ENCODE results near the gene MKS1.

MKS1 gene

DNA sequence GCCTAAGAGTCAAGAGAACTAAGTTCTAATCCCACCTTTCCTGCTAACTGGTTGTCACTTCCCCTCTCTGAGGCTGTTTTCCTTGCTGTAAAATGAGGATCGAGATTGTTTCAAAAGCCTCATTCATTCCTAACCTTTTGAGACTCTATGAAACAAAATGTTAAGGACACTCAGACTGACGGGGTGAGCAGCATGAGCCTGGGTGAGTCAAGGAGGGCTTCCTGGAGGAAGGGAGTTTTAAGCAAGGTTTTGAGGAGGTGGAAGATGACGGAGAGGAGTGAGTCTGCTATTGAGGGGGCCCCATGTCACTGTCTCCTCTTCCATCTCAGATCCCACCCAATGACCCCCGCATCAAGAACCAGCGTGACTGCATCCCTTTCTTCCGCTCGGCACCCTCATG lies 22.4 kb downstream of the MKS1 start:
- DNase-seq = no peak

DNA sequence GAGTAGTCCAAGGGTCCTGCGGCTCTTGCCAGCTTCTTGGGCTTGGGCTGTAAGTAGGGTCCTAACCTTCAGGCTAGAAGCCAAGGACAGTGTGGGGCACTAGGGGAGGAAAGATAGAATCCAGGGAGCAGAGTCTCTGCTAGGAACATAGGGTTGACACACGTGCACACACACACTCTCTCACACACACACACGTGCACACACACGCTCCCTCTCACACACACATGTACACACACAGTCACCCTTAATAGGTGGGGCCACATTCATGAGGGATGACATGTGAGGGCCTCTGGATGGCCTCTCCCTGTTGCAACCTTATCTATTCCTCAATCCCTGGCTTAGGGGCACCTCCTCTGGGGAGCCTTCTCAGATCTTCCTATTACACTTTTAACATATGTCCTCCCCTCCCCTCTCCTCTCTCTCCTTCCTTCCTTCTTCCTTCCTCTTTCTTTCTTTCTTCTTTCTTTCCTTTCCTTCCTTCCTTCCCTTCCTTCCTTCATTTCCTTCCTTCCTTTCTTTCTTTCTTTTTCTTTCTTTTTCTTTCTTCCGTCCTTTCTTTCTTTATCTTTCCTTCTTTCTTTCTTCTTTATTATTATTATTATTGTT lies 23.4 kb downstream of the MKS1 start:
- DNase-seq = no peak

GRCh38 chr17:58193641-58194255 lies 25.3 kb downstream of the MKS1 start:
- DNase-seq = no peak

DNA sequence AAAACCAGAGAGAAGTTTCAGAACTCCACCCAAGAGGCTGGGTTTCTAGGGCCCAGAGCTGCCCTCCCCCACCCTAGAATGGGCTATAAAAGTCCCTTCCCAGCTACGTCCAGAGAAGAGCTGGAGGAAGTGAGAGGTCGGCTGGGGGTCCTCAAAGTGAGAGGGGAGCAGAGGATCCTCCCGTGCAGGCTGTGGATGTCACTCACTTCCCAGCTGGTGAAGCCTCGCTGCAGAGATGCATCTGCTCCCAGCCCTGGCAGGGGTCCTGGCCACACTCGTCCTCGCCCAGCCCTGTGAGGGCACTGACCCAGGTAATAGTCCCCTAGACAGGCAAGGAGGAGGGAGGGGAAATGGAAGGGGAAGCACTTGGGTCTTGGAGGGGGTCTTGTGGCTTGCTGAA lies 26.4 kb downstream of the MKS1 start, which contains the start of gene EPX:
TSS of gene EPX (plus strand) at position 115 of the 400 bp plus-strand sequence. CDS start at position 236, 121 bp downstream.
- no peak for DNase-seq

- DNase-seq = peak; percentile 35
Measured at GRCh38 chr17:58191241-58191896, 27.7 kb downstream of the MKS1 start.

DNA sequence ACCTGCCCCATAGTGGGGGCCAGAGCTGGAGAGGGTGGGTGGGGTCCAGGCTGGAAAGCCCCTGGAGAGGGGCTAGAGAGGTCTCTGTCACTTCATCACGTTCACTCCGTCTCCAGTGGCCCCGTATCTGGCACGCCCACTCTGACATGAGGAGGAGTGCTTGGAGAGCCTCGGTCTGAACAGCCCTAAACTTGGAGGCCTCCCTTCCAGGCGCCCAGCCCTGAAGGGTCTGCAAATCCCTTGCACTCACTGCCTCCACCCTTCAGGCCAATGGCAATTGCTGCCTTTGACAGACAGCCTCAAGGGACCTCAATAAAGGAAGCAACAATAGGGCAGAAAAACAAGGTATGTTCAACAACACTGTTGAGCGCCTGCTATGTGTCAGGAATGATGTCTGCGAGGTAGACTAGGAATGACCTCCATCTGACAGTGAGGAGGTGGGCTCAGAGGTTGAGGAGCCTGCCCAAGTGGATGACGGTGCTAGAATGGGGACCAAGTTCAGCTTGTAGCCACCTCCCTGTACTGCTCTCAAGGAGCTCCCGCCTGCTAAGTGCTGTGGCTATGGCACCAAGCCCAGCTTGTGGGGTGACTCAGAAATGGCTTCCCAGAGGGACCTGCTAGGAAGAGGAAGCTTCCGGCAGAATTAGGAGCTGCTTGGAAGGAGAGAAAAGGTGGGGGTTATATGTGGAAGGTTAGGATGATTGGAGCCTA lies 29.5 kb downstream of the MKS1 start:
- no peak for DNase-seq

GRCh38 chr17:58187675-58188074 lies 31.4 kb downstream of the MKS1 start:
- DNase-seq = no peak

GRCh38 chr17:58187063-58187462 lies 32.0 kb downstream of the MKS1 start:
- no peak for DNase-seq

DNA sequence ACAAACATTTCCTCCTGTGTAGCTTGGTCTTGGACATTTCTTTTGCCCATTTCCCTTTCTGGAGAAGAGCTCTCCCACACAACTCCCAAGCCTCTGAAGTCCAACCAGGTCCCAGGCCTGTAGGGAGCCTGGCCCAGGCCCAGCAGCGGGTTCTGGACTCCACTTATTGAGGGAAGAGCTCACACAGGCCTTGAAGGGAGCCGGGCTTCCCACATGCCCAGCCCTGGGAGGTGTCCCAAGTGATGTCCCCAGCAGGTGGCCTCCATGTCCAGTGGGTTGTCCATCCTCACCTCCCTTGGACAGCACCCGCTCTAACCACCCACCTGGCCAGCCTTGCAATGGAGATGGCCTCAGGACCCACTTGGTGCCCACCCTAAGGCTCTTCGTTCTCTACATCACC lies 32.5 kb downstream of the MKS1 start:
- no peak for DNase-seq

DNA sequence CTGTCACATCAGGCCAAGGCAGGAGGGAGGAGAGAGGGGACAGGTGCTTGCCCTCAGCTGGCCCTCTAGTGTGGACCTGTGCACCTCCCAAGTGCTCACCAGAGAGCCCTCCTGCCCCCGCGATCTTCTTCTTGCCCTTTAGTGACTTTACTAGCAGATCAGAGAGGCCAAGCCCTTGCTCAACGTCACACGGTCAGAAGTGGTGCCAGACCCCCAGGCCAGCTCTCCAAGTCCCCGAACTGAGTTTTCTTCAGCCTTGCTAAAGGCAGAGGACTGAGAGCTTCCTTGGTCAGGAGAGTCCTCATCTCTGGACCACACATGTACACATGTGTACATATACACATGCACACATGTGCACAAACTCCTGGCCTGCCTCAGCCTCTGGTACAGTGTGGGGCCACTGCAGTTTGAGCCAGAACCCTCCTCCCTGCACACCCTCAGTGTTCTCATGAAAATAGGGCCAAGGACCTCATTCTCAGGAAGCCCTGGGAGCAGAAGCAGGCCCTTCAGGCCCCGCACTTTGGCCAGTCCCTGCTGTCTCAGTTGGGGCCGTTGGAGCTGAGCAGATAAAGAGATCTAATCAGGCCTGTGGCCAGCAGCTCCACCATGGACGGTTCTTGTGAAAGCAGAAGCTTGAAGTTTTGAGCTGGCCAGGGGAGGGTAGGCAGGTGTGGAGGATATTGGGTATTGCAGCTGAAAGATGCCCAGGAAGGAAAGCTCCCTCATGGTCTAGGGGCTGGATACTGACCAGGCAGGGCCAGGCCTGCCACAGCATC lies 33.9 kb downstream of the MKS1 start:
- no peak for DNase-seq

DNA sequence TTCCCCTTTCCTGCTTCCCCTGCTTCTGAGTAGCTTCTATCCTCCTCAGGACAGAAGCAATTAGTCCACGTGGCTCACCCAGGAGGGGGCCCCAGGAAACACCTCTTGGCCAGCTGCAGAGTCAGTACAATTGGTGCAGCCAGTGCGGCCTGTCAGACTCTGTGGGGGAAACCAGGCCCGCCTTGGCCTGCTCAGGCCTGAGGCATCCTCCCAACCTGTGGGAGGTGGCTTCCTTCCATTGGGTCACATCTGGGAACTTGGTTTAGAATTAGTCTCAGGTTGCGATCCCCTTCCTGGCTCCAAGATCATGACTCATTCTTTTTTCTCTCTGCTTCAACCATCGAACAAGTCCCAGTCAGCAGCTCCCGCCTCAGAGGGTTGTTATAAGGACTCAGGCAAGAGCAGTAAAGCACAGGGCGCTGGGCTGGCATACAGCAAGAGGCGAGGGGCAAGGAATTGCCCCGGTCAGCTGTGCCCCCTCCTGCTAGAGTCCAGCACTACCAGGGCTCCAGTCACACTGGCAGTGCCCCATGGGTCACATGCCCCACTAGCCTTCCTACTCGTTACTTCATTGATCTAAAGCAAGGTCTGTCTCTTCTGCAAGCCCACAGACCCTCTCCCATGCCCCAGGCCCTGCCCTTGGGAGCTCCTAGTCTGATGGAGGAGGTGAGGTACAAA lies 34.6 kb downstream of the MKS1 start:
- no peak for DNase-seq

GRCh38 chr17:58183514-58183913 lies 35.5 kb downstream of the MKS1 start:
- no peak for DNase-seq

DNA sequence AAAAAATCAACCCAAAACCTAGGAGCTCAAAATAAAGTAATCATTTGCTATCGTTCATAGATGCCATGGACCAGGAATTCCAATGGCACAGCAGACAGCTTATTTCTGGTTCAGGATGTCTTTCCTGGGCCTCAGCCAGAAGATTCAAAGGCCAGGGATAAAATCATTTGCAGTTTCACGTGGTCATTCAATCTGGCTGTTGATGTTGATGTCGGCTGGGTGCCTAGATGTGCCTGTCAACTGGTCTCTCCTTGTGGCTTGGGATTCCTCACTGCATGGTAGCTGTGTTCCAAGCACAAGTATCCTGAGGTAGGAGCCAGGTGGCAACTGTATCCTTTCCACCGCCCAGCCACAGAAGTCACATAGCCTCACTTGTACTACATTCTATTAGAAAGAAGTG lies 37.3 kb downstream of the MKS1 start:
- DNase-seq = no peak

GRCh38 chr17:58176200-58176599 lies 42.9 kb downstream of the MKS1 start:
- DNase-seq = no peak

DNA sequence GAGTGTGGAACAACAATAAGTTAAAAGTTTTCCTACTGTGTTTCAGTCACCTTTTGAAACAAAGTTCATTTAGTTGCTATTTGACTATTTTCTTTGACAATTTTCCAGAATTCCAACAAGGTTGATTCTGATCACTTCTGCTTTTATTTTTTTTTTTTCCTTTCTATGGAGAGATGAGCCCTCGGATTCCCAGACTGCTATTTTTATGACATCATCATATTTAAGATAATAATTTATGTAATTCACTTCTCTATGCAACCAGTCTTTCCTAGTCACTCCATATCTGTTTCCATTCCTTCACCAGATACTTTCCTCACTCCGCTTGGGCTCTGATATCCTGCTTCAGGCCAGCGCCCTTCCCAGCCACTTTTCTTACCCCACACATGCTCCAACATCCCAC lies 44.2 kb downstream of the MKS1 start:
- DNase-seq = no peak

DNA sequence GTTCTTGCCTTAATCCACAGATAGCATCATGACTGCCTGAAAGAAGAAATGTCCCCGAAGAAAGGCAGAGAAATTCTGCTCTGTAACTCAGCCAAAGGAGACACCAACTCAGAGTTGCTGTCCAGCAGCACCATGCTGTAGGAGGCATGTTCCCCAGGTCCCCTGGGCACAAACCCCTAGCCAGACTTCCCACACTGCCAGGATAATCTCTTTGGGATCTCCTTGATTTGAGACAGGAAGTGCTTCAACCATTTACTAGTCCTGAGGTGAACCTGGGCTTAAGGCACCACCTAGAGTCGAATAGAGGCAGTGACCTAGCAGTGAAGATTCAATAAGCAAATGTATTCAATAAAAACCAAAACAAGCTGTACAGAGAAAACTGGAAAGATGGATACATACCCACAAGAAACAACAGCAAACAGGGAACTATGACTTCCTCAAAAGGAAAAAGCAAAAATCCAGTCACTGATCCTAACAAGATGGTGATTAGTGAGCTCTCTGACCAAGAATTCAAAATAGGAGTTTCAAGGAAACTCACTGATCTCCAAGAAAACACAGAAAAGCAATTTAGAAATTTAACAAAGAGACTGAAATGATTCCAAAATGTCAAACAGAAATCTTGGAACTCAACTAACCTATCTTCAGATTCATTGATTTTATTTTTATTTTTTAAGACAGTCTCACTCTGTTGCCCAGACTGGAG lies 46.5 kb downstream of the MKS1 start:
- peak; percentile 93 for DNase-seq

- no peak for DNase-seq
Measured at GRCh38 chr17:58170622-58171021, 48.4 kb downstream of the MKS1 start.

DNA sequence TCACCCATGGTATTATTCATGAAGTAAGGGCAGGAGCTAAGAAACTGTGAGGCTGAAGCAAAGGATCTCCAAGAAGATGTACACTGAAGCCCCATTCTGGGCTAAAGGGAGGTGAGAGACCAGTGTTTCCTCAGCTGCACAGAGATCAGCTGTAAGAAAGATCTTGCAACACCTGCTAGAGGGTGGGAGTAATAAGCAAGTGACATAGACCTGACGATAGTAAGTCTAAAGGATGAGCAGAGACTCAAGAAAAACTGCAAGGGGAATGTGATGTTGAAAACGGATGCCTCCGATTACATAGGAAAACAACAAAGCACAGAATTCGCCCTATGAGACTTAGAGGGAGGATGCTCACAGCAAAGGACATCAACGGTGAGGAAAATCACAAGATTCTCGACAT lies 52.4 kb downstream of the MKS1 start, which contains the start of gene OR4D2:
TSS of gene OR4D2 (plus strand) at position 301 of the 400 bp plus-strand sequence. CDS start 2,674 bp downstream, outside the sequence.
- DNase-seq = no peak

- DNase-seq = no peak
Measured at GRCh38 chr17:58165981-58166380, 53.1 kb downstream of the MKS1 start.

GRCh38 chr17:58161566-58161965 lies 57.5 kb downstream of the MKS1 start:
- no peak for DNase-seq

DNA sequence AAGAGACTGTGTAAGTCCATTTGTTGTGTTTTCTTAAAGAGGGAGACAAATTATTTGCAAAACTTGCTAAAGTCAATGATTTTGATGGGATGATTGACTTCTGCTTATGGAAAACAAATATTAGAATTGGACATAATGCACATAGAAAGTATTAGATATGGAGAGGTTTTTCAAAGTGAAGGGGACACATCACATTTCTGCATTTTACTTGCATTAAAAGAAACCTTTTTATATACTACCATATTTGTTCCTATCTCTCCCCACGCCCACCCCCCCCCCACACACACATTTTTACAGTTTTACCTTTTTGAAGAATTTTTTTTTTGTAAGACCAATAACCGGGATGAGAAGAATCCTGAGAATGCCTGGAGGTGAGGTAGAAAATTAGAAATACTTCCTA lies 60.9 kb downstream of the MKS1 start:
- no peak for DNase-seq
